CD4-positive, alpha-beta T cell treated with Interferon gamma for 1 hour (primary cell): Measurements from ENCODE around the gene UTF1.

Source experiments
- DNase-seq: peaks from one replicate; pipeline ENCODE4 v3.0.0-alpha.2; 2020

UTF1 gene

DNA sequence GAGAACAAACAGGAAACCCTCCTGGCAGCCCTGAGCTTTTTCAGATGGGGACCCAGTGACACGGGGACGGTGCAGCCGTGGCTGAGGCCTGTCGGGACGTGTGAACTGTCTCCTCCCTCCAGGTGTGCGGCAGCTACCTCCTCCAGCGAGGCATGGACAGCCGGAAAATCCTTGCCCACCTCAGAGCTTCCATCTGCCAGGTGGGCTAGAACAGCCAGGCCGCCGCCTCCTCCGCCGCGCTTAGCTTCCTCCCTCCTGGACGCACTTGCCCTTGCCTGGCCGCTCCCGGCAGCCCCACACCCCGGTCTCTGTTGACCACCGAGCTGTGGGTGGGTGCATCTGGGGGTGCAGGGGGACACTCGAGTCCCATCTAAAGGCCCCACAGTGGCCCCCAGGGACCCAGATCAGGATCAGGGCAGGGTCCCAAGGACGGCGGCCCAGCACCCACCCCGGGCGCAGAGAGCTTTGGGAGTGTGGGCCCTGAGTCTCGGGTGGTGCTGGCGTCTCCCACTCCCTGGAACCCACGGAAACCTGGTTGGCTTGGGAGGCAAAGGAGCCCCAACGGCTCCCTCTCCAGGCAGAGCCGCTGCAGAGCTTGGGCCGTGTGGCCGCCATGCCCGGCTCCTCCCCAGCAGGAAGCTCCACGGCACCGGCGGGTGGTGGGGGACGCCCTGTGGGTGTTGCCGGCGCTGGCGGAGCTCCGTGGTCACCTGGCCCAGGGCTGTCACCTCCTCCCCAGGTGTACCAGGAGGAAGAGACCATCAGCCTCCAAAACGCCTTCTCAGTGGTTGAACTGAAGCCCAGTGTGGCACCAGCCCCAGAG lies 32.9 kb upstream of the UTF1 start:
- DNase-seq, result no peak

DNA sequence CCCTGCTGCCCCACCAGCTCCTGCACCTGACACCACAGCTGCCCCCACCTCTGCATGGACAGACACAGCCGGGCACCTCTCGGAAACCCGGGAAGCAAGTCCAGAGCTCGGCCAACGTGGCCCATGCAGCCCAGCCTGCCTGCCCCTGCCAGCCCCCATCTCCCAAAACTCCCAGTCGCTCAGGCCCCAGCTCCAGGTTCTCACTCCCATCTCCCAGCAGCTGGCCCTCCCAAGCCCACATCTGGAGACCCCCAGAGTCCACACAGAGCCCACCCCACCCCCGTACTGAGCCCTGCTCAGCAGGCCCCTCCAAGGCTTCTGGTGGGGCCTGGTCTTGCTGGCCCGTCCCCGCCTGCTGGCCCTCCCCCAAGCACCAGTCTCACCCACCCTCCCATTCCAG lies 32.2 kb upstream of the UTF1 start:
- DNase-seq, result no peak

DNA sequence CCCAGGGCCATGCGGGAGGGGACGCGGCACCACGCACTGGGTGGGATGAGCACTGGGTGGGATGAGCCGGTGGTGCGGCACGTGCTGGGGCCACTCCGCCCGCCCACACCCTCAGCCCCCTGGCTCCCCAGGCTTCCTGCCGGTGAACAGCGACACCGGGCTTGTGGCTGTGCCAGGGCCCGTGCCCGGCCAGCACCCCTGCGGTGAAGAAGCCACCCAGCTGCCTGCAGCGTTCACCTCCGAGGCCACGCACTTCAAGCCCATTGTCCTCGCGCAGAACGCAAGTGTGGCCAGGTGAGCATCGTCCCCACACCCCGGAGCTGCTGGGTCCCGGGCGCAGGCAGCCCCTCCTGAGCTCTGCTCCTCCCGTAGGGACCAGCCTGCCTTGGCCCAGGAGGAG lies 31.8 kb upstream of the UTF1 start:
- no peak for DNase-seq

- DNase-seq, result no peak
Measured at GRCh38 chr10:133198621-133199487, 31.2 kb upstream of the UTF1 start.

- no peak for DNase-seq
Measured at GRCh38 chr10:133199488-133199885, 30.5 kb upstream of the UTF1 start.

DNA sequence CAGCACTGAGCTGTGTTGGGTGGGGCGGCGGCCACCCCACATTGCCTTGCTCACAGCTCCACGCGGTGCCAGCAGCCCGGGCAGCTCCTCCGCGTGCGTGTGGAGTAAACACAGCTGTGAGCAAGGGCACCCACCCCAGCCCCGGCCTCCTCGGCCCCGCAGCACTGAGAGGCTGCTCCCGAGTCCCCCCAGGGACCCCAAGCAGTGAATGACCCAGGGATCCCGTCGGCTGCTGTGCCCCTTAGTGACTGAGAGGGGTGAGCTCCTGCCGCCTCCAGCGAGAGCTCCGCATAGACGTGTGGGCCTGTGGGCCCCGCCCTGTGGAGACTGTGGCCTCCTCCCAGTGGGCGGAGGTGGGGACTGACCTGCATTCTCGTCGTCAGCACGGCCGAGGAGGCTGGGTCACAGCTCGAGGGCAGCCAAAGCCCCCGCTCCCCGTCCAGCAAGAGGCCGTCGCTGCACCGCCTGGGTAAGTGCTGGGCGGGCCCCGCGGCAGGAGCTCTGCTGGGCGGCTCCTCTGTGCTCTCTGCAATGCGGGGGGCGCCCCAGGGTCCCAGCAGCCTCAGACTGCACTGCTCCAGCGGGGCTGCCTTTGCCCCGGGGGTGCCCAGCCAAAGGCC lies 29.9 kb upstream of the UTF1 start:
- DNase-seq, result no peak

DNA sequence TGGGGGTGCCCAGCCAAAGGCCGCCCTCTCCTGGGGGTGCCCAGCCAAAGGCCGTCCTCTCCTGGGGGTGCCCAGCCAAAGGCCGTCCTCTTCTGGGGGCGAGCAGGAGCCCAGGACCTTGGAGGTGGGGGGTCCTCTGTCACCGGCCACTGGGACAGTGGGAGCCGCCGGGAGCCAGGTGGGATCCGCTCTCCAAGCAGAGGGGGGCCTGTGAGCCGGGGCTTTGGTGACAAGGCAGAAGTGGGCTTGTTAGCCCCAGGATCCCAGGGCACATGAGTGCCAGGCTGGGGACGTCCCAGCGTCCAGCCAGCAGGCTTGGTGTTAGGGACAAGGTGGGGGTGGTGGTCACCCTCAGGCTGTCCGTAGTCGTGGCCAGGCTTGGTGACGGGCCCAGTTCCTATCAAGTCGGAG lies 29.4 kb upstream of the UTF1 start:
- no peak for DNase-seq

DNA sequence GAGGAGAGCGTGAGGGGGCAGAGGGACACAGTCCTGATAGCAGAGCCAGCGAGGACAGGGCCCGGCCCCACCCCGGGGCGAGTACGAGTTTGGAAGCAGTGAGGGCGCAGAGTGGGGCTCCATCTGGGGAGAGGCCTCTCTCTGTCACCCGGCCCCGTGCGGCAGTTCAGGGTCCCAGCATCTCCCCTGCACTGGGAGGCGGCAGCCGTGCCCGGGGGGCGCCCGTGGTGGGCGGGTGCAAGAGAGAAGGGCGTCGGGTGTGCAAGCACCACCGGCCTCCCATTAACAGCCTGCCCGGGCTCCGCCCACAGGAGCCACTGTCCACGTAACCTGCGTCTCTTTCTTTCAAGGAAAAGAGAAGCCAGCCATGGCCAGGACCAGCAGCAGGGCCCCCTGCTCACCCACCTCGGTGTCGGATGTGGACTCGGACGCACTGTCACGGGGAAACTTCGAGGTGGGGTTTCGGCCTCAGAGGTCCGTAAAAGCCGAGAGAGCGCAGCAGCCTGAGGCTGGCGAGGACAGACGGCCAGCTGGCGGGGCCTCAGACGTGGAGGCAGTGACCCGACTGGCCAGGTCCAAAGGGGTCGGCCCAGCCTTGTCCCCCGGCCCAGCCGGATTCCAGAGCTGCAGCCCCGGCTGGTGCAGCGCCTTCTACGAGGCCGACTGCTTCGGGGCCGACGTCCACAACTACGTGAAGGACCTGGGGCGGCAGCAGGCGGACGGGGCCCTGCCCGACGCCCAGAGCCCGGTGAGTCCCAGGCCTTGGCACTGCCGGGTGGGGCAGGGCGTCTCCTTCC lies 28.7 kb upstream of the UTF1 start:
- DNase-seq, result no peak

DNA sequence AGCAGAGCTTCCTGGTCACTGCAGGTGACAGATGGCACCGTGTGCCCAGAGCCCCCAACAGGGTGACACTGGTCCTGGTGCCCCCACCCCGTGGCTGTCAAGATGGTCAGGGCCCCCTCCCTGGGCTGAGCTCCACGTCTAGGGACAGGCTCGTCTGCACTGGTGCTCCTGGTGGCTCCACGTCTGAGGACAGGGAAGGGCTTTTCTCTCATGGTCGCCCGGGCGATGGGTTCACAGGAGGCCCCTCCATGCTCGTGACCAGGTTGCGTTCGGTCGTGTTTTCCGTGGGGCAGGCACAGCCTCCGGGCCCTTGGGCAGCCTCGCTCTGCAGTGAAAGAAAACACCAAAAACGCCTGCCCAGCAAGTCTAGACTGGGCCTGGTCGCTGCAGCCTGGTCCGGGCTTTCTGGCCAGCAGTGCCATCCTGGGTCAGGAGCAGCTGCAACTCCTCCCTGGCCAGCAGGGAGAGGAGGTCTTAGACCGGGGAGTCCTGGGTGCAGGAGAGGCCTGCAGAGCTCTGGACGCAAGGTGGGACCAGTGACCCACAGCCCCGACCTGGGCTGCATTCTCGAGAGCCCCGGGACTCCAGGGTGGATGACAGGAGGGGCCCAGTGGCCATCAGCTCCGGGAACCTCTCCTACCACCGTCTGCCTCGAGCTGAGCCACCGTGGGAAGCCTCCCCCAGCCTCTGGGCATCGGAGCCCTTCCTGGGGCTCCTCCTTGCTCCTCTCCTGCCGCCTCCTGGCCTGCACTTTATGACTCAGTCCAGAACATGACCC lies 27.9 kb upstream of the UTF1 start:
- DNase-seq, result no peak

DNA sequence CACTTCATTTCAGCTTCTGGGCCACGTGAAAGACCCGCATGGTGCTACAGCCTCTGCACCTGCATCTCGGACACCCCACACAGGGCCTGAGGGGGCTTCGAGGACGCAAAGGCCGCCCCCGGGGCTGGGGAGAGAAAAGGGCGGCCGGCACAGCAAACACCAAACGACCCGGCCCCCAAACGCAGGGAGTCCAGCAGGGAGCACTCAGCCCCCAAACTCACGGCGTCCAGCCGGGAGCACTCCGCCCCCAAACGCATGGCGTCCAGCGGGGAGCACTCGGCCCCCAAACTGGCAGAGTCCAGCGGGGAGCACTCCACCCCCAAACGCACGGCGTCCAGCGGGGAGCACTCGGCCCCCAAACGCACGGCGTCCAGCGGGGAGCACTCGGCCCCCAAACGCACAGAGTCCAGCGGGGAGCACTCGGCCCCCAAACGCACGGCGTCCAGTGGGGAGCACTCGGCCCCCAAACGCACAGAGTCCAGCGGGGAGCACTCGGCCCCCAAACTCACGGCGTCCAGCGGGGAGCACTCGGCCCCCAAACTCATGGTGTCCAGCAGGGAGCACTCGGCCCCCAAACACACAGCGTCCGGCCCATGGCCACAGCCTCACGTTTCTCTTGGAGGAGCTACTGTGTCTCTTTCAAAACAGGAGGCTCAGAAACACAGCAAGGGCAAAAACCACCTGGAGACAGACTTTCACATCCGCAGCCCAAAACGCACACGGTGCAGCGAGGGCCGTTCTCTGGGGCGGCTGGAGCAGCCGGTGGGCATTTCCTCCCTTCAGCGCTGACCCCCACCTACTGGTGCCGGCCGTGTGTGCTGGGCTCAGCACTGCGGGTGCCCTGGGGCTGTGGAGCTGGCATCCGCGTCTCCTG lies 27.0 kb upstream of the UTF1 start:
- no peak for DNase-seq

DNA sequence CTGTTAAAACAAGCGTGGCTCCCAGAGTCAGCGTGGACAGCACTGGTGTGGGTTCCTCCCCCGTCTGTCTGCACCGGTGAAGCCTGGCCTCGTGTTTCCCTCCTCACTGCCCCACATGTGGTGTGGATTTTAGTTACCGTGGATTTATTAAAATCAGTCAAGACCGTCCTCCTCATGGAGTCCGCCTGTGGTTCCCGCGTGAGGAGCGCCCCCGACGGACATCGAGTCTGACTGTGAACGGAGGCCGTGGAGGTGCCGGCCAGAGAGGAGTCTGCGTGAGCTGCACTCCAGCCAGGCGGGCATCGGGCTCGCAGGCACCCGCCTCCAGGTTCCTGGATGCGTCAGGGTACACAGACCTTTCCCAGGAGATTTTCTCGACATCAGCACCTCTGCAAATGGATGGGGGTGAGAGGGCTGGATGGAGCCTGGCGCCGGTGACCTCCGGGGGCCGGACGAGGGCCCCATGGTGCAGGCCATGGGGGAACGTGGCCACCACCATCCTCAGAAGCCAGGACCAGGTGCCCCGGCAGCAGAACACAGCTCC lies 26.3 kb upstream of the UTF1 start:
- DNase-seq, result no peak

- no peak for DNase-seq
Measured at GRCh38 chr10:133204226-133205015, 25.6 kb upstream of the UTF1 start.

DNA sequence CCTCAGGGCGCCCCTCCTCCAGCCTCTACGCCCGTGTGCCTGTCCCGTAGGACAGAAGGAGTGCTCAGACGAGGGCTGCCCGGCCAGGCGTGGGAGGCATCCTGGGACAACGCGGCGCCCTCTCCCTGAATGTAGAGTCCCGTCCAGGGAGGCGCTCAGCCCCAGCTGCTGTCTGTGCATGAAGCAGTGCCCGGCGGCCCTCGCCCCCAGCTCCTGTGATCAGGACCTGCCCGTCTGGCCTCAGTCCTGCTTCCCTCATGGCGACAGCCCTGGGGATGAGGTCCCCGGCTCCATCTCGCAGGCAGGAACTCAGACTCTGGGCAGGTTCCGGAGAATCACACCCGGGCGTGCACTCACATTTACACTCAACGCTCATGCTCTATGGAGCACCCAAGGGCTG lies 24.9 kb upstream of the UTF1 start:
- DNase-seq, result no peak

DNA sequence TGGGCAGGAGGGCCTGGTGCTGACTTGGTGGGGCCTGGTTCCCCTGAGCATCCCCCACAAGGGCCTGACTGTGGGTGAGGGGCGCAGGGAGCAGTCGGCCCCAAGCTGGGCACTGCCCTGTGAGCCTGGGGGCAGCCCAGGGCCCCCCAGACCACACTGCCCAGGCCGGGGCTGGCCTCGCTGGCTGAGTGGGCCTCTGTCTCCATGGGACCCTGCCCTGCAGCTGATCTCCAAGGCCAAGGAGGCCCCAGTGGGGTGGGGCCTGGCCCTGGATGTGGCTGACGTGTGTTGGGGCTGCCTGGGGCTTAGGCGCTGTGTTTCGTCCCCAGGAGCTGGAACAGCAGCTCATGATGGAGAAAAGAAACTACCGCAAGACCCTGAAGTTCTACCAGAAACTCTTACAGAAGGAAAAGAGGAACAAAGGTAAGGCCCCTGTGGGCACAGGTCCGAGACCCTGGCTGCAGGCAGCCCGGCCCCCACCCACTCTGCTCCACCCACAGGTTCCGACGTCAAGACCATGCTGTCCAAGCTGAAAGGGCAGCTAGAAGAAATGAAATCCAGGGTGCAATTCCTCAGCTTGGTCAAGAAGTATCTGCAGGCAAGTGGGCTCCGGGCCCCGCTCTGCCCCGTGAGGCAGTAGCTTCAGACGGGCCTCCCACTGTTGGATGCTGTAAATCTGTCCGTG lies 23.5 kb upstream of the UTF1 start:
- DNase-seq, result no peak

DNA sequence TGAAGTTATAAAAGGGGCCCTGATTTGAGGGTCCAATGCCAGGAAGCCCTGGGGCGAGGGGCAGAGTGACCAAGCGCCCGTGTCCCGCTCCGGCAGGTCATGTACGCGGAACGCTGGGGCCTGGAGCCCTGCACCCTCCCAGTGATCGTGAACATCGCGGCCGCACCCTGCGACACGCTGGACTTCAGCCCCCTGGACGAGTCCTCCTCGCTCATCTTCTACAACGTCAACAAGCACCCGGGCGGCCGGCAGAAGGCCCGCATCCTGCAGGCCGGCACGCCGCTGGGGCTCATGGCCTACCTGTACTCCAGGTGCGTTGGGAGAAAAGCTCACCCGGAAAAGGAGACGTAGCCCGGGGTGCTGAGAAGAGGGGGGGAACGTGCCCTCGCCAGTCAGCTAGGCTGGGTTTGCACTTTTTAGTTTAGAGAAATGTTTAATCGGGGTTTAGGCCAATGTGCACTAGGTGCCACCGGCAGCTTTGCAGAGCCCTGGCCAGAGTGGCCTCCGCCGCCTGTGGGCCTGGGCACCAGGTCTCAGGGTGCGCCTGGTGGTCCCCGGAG lies 22.9 kb upstream of the UTF1 start:
- DNase-seq, result no peak

DNA sequence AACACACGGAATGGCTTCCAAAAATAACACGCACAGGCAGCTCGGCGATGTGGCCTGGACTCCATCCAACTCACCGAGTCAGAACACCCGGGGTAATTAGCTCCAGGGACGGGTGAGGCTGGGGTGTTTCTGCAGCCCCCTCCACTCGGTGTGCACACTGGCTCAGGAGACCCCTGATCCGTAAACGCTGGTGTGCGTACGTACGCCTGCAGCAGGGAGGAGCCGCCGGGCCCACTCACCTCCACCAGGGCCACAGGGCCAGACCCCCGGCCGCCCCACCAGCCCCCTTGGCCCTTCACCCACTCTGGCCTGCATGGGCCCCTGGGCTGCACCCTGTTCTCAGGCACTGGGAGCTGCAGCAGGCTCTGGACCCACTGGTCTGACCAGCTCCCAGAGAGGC lies 22.4 kb upstream of the UTF1 start:
- no peak for DNase-seq

- DNase-seq, result no peak
Measured at GRCh38 chr10:133208466-133208865, 21.6 kb upstream of the UTF1 start.

DNA sequence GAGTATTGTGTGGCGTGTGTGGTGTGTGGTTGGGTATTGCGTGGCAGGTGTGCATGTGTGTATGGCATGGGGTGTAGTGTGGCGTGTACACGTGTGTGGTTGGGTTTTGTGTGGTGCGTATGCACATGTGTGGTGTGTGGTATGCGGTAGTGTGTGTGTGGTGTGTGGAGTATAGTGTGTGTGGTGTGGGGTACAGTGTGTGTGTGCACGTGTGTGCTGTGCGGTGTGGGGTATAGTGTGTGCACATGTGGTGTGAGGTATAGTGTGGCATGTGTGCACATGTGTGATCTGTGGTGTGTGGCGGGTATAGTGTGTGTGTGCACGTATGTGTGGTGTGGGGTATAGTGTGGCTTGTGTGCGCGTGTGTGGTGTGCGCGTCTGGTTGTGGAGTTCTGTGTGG lies 20.9 kb upstream of the UTF1 start:
- DNase-seq, result no peak

GRCh38 chr10:133209641-133210040 lies 20.4 kb upstream of the UTF1 start:
- DNase-seq, result no peak
